CD4-positive, CD25-positive, alpha-beta regulatory T cell (primary cell): ENCODE data around the gene UBE3C. TPM values are rescaled to one million over a fixed set of nuclear protein-coding genes. Genes with fewer than 3 reads are reported as not detected.
"Not testable (repeated sequence)": the region's sequence is repeated elsewhere in the genome, so short reads cannot be mapped to it uniquely, and the experiment has no call there.

Experiments
- ATAC-seq, 2 donors: fragments of 150-1000 bp; cut with Tn5 transposase; one replicate each; pipeline ENCODE4 v1.10.0; 2021; ENCODE audit warnings: low read depth in 2 of 2, moderate number of reproducible peaks in 2 of 2, moderate library complexity in 1 of 2
- DNase-seq, 3 donors: peaks; one replicate each; pipeline versions ENCODE4 v3.0.0 to v3.0.0-alpha.2; 2012 to 2022; ENCODE audit warnings: mixed read lengths in 1 of 3
- H3K27ac ChIP-seq: one replicate; pipeline ENCODE4 v1.7.0; 2013; ENCODE audit warnings: mild to moderate bottlenecking, low read length; ENCODE audit not compliant: insufficient read depth, poor library complexity, severe bottlenecking
- H3K27me3 ChIP-seq: one replicate; pipeline ENCODE4 v1.7.0; 2013; ENCODE audit warnings: low read length; ENCODE audit not compliant: control insufficient read depth, insufficient read depth
- H3K36me3 ChIP-seq: one replicate; pipeline ENCODE4 v1.7.0; 2013; ENCODE audit warnings: mild to moderate bottlenecking, low read length, moderate library complexity; ENCODE audit not compliant: control insufficient read depth, insufficient read depth
- H3K4me1 ChIP-seq: 2 replicates; pipeline ENCODE4 v1.7.0; 2013; ENCODE audit warnings: mild to moderate bottlenecking, low read length; ENCODE audit not compliant: insufficient read depth, control insufficient read depth, poor library complexity, severe bottlenecking
- H3K4me3 ChIP-seq: one replicate; pipeline ENCODE4 v1.7.0; 2013; ENCODE audit warnings: low read depth, mild to moderate bottlenecking, low read length, moderate library complexity
- H3K9me3 ChIP-seq, 2 experiments: 1 replicate in 1 of 2; 2 replicates in 1 of 2; pipeline ENCODE4 v1.7.0; 2013; ENCODE audit warnings: low read length in 2 of 2, mild to moderate bottlenecking in 1 of 2, moderate library complexity in 1 of 2; ENCODE audit not compliant: control insufficient read depth in 2 of 2
- H3K27ac Mint-ChIP-seq, 3 donors: one replicate each; pipeline ENCODE4 v1.8.0; 2020 to 2022; ENCODE audit warnings: mild to moderate bottlenecking in 3 of 3, mixed read lengths in 3 of 3, moderate library complexity in 2 of 3
- H3K27me3 Mint-ChIP-seq: one replicate; pipeline ENCODE4 v1.8.0; 2022; ENCODE audit warnings: mild to moderate bottlenecking, mixed read lengths
- H3K36me3 Mint-ChIP-seq: one replicate; pipeline ENCODE4 v1.8.0; 2020; ENCODE audit warnings: mixed read lengths
- H3K4me1 Mint-ChIP-seq, 4 donors: one replicate each; pipeline ENCODE4 v1.8.0; 2020 to 2022; ENCODE audit warnings: mixed read lengths in 4 of 4, mild to moderate bottlenecking in 1 of 4
- H3K4me3 Mint-ChIP-seq, 4 donors: one replicate each; pipeline ENCODE4 v1.8.0; 2020 to 2022; ENCODE audit warnings: mild to moderate bottlenecking in 4 of 4, mixed read lengths in 4 of 4, moderate library complexity in 3 of 4
- H3K9me3 Mint-ChIP-seq, 7 donors: one replicate each; pipeline ENCODE4 v1.8.0; 2020 to 2022; ENCODE audit warnings: mixed read lengths in 7 of 7, mild to moderate bottlenecking in 3 of 7, moderate library complexity in 2 of 7
- polyA plus RNA-seq, 4 donors: library from polyadenylated mRNA; unstranded; fragments of 300-500 nt; fragmentation: Illumina TruSeq; gene quantifications; one replicate each; pipeline ENCODE4 v1.2.3, GENCODE V29; 2021
- total RNA-seq: library from RNA; stranded (reverse); gene quantifications from one replicate; pipeline ENCODE4 v1.2.3, GENCODE V29; 2022

UBE3C gene
- total and polyA plus RNA-seq, 5 donors from 2014 or later, result 25.2 to 60.3 (median 29.3) TPM

DNA sequence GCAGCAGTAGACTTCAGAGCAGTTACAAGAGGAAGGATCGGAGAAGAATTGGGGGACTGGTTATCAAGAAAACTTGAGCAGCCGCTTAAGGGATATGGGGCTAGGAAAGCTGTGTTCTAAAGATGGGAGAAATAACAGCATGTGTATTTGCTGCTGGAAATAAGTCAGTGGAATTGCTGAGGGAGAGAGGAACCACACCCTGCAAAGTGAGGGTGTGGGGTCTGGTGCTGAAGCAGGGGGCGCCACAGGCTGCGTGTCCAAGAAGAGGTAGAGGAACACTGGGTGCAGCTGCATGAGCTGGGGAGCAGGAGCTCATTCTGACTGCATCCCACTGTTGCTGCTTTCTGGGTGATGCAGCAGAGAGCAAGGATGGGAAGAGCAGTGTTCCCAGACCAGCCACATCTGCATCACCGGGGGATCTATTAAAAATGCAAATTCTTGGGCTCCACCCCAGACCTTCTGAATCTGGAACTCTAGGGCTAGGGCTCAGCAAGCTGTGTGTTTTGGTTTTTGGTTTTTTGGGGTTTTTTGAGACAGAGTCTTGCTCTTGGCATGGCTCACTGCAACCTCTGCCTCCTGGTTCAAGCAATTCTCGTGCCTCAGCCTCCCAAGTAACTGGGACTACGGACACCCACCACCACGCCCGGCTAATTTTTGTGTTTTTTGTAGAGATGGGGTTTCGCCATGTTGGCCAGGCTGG, 101.0 kb downstream of the UBE3C start:
- no peaks in the 10 kb centered on the region for H3K9me3 Mint-ChIP-seq
- no peaks in the 10 kb centered on the region for H3K27me3 Mint-ChIP-seq
- ATAC-seq (no peak), DNase-seq (no peak)
- no peak overlapping the region for H3K4me3 Mint-ChIP-seq
- no peak overlapping the region for H3K4me3 ChIP-seq
- no peaks in the 10 kb centered on the region for H3K4me1 ChIP-seq
- H3K9me3 ChIP-seq, result no peaks in the 10 kb centered on the region
- H3K27ac Mint-ChIP-seq, result peak overlapping the region in 2 of 3 donors; percentile 21 to 47
- H3K36me3 ChIP-seq, result peaks cover 9% of the 10 kb centered on the region
- H3K27me3 ChIP-seq, result no peaks in the 10 kb centered on the region
- H3K4me1 Mint-ChIP-seq, result peaks cover 0 to 13% (median 0%) of the 10 kb centered on the region in 4 donors
- H3K36me3 Mint-ChIP-seq, result peaks cover 30% of the 10 kb centered on the region
- no peak overlapping the region for H3K27ac ChIP-seq

- Mint-ChIP-seq H3K27ac (peak overlapping the region in 1 of 3 donors; percentile 2), H3K36me3 (peaks cover 26% of the 10 kb centered on the region), H3K9me3 (no peaks in the 10 kb centered on the region), H3K4me1 (peaks cover 0 to 13% (median 0%) of the 10 kb centered on the region in 4 donors), H3K27me3 (no peaks in the 10 kb centered on the region), H3K4me3 (no peak overlapping the region)
- Histone ChIP-seq H3K9me3 (no peaks in the 10 kb centered on the region), H3K27ac (no peak overlapping the region), H3K4me1 (no peaks in the 10 kb centered on the region), H3K36me3 (peaks cover 7% of the 10 kb centered on the region), H3K4me3 (no peak overlapping the region), H3K27me3 (no peaks in the 10 kb centered on the region)
- DNase-seq (no peak), ATAC-seq (no peak)
Observed at GRCh38 chr7:157241631-157242030, 102.9 kb downstream of the UBE3C start.

GRCh38 chr7:157244516-157245294, 106.0 kb downstream of the UBE3C start:
- Histone ChIP-seq H3K36me3 (peaks cover 22% of the 10 kb centered on the region), H3K27ac (no peak overlapping the region), H3K27me3 (no peaks in the 10 kb centered on the region), H3K4me1 (no peaks in the 10 kb centered on the region), H3K9me3 (no peaks in the 10 kb centered on the region), H3K4me3 (no peak overlapping the region)
- ATAC-seq, result no peak
- Mint-ChIP-seq H3K36me3 (peaks cover 15% of the 10 kb centered on the region), H3K27me3 (no peaks in the 10 kb centered on the region), H3K4me3 (no peak overlapping the region), H3K9me3 (no peaks in the 10 kb centered on the region), H3K4me1 (peaks cover 0 to 5% (median 0%) of the 10 kb centered on the region in 4 donors), H3K27ac (no peak overlapping the region)
- no peak for DNase-seq

DNA sequence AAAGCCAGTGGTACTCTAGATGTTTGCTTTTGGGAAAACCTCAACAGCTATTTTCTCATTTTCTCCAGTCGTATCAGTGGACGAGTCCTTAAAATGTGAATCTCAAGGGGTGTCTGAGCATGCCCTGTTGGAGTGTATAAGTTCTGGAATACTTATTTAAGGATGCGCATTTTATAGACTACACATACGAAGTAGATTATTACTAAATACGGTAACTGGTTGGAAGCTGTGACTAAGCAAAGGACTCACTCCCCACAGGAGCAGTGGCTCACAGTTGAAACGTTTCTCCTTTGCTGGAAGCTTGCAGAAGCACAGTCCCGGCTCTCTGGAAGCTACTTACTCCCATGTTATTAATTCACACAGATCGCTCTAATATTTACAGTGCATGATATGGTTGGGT, 107.3 kb downstream of the UBE3C start:
- Histone ChIP-seq H3K4me1 (no peaks in the 10 kb centered on the region), H3K27ac (no peak overlapping the region), H3K36me3 (peaks cover 20% of the 10 kb centered on the region), H3K4me3 (no peak overlapping the region), H3K9me3 (no peaks in the 10 kb centered on the region), H3K27me3 (no peaks in the 10 kb centered on the region)
- DNase-seq (no peak), ATAC-seq (no peak)
- Mint-ChIP-seq H3K27ac (peak overlapping the region in 2 of 3 donors; percentile 11 to 73), H3K9me3 (no peaks in the 10 kb centered on the region), H3K4me1 (peaks cover 0 to 5% (median 2%) of the 10 kb centered on the region in 4 donors), H3K27me3 (no peaks in the 10 kb centered on the region), H3K36me3 (peaks cover 7% of the 10 kb centered on the region), H3K4me3 (no peak overlapping the region)

DNA sequence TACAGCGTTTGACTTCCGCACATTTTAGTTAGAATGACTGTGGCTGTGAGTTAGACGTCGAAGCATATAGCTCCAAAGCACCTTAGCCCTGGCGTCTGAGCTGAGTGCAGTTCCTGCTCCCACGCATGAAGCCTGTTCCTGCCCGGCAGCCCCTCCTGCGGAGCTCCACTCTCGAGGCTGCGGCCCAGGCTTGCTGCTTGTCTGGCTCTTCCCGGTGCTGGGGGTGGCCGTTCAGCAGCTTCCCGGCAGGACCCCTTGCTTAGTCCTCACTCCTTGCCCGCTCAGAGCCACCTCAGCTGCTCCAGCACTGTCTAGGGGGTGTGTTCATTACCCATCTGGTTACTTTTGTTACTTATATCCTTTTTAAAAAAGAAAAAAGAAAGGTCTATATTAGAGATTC, 109.9 kb downstream of the UBE3C start:
- H3K36me3 ChIP-seq, result peaks cover 27% of the 10 kb centered on the region
- no peak overlapping the region for H3K4me3 ChIP-seq
- peaks cover 5% of the 10 kb centered on the region for H3K36me3 Mint-ChIP-seq
- peak overlapping the region in 1 of 3 donors; percentile 26 for H3K27ac Mint-ChIP-seq
- H3K9me3 ChIP-seq, result no peaks in the 10 kb centered on the region
- H3K9me3 Mint-ChIP-seq, result no peaks in the 10 kb centered on the region
- ATAC-seq (no peak), DNase-seq (no peak)
- H3K4me1 Mint-ChIP-seq, result peaks cover 0 to 4% (median 0%) of the 10 kb centered on the region in 4 donors
- no peak overlapping the region for H3K4me3 Mint-ChIP-seq
- no peaks in the 10 kb centered on the region for H3K4me1 ChIP-seq
- no peak overlapping the region for H3K27ac ChIP-seq
- no peaks in the 10 kb centered on the region for H3K27me3 ChIP-seq
- no peaks in the 10 kb centered on the region for H3K27me3 Mint-ChIP-seq

- no peak overlapping the region for H3K4me3 ChIP-seq
- Mint-ChIP-seq H3K9me3 (no peaks in the 10 kb centered on the region), H3K4me3 (no peak overlapping the region), H3K4me1 (peaks cover 0 to 4% (median 0%) of the 10 kb centered on the region in 4 donors), H3K36me3 (peaks cover 7% of the 10 kb centered on the region), H3K27ac (no peak overlapping the region), H3K27me3 (no peaks in the 10 kb centered on the region)
- DNase-seq, result peak; percentile 28 to 76 (median 49)
- no peak overlapping the region for H3K27ac ChIP-seq
- H3K4me1 ChIP-seq, result no peaks in the 10 kb centered on the region
- no peaks in the 10 kb centered on the region for H3K9me3 ChIP-seq
- H3K27me3 ChIP-seq, result no peaks in the 10 kb centered on the region
- peaks cover 41% of the 10 kb centered on the region for H3K36me3 ChIP-seq
- peak; percentile 65 to 73 for ATAC-seq
Observed at GRCh38 chr7:157250605-157251228, 112.0 kb downstream of the UBE3C start.

DNA sequence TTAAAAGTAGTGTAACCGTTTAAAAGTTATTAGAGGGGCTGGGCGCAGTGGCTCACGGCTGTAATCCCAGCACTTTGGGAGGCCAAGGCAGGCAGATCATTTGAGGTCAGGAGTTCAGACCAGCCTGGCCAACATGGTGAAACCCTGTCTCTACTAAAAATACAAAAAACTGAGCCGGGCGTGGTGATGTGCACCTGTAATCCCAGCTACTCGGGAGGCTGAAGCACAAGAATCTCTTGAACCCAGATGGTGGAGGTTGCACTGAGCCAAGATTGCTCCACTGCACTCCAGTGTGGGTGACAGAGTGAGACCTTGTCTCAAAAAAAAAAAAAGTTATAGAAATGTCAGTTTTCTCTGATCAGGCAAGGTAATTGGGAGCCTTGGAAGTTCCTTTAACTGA, 113.1 kb downstream of the UBE3C start:
- H3K4me1 ChIP-seq, H3K4me1 Mint-ChIP-seq, DNase-seq, H3K4me3 ChIP-seq, H3K27me3 ChIP-seq, H3K27me3 Mint-ChIP-seq, H3K4me3 Mint-ChIP-seq, H3K27ac Mint-ChIP-seq, ATAC-seq, H3K9me3 Mint-ChIP-seq, H3K27ac ChIP-seq, H3K9me3 ChIP-seq: not testable (repeated sequence)
- H3K36me3 ChIP-seq, result peaks cover 50% of the 10 kb centered on the region
- peaks cover 10% of the 10 kb centered on the region for H3K36me3 Mint-ChIP-seq
